ENCODE results near the gene ACIN1.

DNA sequence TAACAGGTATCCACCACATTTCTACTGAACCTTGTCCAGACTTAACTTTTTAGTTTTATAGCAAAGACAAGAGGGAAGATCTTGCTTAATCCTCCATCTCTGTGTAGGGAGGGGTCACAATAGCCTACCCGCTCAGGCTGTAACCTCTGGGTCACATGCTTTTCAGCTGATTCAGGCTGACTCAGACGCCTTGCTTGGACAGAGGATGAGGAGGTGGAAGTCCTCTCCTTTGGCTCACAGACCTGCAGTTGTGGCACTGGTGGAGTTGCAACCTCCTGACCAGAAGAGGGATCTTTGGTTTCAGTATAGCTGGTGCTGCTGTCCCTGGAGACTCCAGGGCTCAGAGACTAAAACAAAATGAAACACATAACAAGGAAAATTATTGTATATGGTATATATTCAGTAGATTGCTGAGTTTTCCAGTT, 16.2 kb downstream of the ACIN1 start:
- TF ChIP-seq, protein P1, sequence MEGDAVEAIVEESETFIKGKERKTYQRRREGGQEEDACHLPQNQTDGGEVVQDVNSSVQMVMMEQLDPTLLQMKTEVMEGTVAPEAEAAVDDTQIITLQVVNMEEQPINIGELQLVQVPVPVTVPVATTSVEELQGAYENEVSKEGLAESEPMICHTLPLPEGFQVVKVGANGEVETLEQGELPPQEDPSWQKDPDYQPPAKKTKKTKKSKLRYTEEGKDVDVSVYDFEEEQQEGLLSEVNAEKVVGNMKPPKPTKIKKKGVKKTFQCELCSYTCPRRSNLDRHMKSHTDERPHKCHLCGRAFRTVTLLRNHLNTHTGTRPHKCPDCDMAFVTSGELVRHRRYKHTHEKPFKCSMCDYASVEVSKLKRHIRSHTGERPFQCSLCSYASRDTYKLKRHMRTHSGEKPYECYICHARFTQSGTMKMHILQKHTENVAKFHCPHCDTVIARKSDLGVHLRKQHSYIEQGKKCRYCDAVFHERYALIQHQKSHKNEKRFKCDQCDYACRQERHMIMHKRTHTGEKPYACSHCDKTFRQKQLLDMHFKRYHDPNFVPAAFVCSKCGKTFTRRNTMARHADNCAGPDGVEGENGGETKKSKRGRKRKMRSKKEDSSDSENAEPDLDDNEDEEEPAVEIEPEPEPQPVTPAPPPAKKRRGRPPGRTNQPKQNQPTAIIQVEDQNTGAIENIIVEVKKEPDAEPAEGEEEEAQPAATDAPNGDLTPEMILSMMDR (IDR thresholded peaks at IDR 0.05), result peak in 1 of 6 experiments; percentile 12
- peak in 1 of 2 donors; percentile 72 for TF ChIP-seq POLR2A (IDR thresholded peaks at IDR 0.05)
